Stimulated activated CD4-positive, alpha-beta T cell treated with anti-CD3 and anti-CD28 coated beads, Interleukin-12 subunit alpha, Interleukin-12 subunit beta, amount 100 ng/mL, for 4 hours (primary cell): ENCODE data around the gene UBE2E1.
"Not testable (repeated sequence)": the region's sequence is repeated elsewhere in the genome, so short reads cannot be mapped to it uniquely, and the experiment has no call there.

Experiments used
- DNase-seq: peaks from one replicate; pipeline ENCODE4 v3.0.0-alpha.2; 2020

UBE2E1 gene

DNA sequence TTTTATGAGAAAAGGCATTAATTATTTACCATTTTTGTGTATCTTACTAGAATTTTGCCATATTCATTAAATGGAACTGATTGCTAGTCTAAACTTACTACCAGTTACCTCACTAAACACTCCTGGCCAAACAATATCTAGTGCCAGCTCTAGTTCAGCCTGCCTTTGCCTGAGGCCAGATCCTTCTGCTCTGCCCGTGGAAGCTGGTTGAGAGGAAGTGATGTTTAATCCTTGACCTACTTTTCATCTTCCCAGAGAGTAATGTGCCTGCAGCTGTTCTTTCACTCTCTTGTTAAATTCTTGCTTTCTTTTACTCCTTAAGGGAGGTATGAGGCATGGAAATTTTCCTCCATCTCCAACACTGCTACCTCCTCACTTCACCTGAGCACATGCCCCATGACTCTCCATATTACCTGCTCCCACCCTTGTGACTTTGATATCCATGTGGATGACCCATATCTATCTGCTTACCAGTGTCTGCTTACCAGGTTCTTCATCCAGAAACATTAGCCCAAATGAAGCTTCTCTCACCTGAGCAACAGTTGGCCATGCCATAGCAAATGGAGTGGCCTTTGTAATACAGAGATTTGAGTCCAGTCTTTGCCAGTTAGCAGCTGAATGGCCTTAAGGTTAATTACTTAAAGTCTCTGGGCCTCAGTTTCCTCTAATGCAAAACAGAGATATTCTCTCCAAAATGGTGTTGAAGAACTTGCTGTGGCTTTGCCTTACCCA, 53.4 kb downstream of the UBE2E1 start:
- no peak for DNase-seq

DNA sequence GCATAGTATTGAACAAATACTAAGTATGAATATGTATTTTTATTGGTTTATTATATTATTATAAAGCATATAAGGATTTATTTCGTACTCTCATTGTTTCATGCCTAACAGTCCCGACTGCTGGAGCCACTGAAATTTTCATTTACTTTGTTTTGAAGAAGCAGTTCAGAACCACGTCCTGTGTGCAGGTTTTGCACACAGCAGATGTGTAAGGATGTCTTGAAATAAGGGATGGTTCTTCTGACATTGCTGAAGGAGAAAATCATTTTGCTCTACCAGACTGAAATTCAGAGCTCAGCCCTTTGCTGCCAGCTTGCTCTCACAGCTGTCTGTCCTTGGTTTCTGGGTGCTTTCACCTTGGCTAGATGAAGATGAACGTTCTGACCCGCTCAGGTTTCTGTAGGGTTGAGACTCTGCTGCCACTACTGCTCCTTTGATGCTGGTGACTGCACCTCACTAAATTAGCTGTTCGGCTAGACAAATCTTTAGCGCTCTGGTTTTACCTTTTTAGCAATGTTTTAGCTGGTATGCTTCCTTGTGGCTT, 54.2 kb downstream of the UBE2E1 start:
- no peak for DNase-seq

DNA sequence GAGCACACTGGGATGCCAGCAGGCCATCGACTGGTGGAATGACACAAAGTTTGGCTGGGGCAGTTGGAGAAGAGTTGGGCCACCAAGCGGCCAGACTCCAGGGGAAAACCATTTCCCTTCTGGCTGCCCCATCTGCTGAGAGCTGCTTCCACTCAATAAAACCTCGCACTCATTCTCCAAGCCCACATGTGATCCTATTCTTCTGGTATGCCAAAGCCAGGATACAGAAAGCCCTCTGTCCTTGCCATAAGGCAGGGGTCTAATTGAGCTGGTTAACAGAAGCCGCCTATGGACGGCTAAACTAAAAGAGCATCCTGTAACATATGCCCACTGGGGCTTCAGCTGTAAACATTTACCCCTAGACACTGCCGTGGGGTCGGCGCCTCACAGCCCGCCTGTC, 55.9 kb downstream of the UBE2E1 start:
- DNase-seq = no peak

DNA sequence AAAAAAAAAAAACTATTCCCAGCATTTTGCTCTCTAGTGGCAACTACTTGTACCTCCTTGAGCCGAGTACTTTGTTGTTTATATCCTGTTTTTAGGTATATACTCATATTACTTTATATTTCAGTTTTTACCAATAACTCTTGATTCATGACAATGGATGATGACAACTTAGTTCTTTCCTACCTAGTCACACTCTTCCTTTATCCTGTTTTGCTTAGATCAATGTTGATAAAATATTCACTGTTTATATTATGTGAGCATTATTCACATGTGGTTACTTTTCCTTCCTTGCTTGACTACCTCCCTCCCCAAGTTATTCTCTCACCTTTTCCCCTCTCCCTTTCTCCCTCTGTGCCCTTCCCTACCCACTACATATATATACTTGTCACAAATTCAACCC, 57.3 kb downstream of the UBE2E1 start:
- no peak for DNase-seq

DNA sequence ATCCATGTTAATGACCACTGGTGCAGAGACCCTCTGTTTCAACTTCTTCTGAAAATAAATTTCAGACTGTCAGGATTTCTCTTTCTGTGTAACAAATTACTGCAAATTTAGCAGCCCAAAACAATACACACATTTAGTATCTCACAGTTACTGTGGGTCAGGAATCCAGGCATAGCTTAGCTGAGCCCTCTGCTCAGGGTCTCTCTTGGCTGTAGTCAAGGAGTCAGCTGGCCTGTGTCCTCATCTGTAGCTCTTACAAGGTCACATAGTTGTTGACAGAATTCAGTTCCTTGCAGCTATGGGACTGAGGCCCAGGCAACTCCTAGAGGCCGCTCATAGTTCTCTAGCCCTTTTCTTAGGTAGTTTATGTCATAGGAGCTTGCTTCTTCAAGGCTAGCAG, 59.2 kb downstream of the UBE2E1 start:
- DNase-seq = no peak

DNA sequence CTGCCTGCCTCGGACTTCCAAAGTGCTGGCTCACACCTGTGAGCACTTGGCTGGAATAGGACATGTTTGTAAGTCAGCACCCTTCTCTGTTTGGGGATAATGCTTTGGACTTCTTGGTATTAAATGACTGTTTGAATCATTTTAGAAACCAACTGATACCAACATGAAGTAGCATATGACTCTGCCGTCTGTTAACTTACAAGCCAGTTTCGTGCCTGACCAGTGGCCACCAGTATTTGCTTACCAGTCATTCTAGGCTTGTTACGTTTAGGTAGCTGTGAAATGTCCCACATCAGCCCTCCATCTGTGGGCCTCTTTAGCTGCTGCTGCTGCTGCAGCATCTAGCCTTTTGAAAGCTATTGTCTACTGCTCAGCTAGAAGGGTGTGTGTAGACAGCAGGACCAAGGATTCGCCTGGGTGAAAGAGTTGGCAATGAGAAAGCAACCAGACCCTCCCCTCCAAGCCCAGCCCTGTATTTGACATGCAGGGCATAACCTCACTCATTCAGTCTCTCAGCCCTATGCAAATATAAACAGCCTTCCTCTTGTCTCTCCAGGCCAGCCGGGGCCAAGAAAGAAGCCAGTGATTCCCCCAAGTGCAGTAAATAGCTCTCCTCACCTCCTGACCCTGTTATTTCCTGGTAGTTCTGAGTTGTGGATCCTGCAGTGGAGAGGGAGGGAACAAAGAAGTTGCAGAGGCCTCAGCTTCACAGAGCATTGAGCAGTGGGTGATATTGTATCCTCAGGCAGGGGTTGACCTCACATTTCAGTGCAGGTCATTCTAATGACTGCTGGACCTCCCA, 60.0 kb downstream of the UBE2E1 start:
- no peak for DNase-seq

DNA sequence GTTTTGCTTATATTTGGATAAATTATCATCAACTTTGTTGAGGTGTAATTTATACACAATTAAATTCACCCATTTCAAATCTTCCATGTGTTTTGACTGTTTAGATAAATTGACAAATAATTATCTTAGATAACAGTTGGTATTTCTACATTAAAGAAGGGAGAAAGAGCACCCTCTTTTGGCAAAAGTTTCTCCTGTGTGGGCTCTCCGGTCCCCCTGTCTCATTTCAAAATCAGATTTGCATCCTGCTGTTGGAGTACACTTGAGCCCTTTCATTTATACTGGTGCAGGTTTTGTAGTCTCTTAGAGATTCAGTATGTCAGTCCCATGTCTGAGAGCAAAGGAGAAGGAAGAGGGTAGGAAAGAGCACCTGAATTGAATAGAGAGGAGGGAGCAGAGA, 61.6 kb downstream of the UBE2E1 start:
- DNase-seq = no peak

DNA sequence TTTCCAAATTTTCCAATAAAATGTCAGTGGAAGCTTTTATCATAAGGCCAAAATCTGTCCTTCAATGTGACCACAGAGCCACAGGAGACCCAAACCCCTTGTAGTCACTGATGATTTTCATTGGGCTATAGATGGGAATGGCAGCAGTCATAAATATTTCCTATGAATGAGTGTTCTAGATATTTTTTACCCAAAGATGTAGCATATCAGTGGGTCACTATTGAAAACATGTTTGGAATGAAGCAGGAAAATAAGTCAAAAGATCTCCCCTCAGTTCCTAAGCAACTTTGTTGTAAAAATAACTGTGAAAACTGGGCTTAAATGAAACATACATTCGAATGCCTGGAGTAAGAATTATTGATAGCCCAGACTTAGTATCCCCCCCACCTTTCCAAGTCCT, 62.1 kb downstream of the UBE2E1 start:
- DNase-seq = no peak

DNA sequence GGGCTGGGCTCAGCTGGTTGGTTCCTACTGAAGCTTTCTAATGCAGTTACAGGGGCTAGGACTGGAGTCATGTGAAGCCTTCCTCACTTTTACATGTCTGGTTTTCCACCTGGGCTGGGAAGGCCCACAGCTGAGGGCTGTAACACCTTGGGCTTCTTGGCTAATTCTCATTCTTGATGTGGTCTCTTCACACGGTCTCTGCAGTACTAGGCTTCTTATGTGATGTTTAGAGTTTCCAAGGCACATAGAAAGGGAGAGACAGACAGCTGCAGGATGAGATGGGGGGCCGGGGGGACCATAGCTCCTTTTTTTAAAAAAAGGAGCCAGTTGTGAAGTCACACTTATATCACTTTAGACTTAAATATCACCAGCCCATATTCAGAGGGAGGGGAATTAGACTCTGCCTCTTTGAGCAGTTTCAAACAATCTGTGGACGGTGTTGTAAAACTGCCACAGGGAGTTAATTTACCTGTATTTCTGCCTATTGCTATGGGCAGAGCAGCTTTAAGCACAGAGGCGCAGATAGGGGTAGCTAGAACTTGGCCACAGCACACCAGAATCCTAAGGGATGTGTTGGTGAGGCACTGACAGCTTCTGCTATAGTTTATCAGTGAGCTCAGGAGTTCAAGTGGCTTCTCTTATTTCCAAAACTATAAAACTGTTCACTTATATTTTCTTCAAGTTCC, 64.4 kb downstream of the UBE2E1 start:
- DNase-seq = no peak

DNA sequence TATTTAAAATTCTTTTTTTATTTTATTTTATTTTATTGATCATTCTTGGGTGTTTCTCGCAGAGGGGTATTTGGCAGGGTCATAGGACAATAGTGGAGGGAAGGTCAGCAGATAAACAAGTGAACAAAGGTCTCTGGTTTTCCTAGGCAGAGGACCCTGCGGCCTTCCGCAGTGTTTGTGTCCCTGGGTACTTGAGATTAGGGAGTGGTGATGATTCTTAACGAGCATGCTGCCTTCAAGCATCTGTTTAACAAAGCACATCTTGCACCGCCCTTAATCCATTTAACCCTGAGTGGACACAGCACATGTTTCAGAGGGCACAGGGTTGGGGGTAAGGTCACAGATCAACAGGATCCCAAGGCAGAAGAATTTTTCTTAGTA, 64.9 kb downstream of the UBE2E1 start:
- not testable (repeated sequence) for DNase-seq

DNA sequence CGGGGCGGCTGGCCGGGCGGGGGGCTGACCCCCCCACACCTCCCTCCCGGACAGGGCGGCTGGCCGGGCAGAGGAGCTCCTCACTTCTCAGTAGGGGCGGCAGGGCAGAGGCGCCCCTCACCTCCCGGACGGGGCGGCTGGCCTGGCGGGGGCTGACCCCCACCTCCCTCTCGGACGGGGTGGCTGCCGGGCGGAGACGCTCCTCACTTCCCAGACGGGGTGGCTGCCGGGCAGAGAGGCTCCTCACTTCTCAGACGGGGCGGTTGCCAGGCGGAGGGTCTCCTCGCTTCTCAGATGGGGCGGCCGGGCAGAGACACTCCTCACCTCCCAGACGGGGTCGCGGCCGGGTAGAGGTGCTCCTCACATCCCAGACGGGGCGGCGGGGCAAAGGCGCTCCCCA, 65.6 kb downstream of the UBE2E1 start:
- DNase-seq = not testable (repeated sequence)

DNA sequence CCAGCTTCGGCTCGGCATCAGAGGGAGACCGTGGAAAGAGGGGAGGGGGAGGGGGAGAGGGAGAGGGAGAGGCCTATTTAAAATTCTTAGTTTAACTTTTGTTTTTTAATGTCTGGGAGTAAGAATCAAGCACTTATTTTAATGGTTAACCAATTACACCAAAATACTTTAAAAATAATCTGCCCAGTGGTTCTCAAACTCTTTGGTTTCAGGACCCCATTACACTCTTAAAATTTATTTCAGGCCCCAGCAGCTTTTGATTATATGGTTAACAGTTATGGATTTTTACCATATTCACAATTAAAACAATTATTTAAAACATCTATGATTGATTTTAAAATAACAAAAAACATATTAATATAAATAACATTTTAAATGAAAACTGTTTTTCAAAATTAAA, 66.6 kb downstream of the UBE2E1 start:
- DNase-seq = no peak

DNA sequence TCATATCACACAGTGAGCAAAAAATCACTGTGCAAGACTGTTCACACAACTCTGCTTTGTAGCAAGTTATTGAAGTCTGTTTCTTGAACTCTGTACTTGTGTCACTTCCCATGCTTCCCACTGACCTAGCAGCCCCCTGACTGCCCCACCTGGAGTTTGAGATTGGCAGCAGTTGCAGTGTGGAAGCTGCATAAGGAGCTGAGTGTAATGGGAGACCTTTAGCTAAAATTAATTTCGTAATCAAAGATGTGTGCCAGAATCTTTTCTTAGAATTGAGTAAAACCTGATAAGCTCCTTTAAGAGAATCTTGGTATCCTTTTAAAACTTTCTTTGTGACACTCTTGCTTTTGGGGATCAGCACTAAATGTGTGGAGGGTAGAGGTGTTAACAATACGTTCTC, 68.2 kb downstream of the UBE2E1 start:
- DNase-seq = no peak

DNA sequence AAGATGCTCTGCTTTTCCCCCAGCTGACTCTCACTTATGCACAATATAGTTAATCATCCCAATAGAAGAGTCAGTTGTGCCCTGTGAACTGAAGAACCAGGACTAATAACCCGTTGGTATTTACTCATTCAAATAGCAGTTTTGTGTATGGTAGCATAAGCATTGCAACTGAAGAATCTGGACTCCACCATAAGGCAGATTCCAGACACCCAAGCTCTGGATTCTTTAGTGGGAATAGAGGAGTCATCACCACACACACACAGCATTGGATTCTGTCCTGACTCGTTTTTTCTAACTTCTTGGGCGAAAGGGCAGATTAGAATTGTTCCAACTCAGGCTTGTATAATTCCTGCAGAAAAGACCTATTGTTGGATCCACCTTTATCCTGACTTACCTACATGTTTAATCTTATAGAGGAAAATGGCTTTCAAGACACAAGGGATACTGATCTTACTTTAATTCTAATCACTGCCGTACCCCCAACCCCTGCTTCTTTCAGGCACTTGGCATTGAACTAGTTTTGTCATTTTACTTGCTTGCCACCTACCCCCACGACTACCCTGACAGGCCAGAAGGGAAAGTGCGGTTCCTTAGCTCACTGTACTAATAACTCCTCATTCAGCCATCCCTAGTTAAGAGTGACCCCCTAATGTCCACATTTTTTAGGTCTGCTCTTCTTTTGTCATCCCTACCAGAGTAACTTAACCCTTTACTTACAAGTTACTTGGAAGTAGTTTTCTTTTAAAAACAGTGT, 68.8 kb downstream of the UBE2E1 start:
- DNase-seq = no peak

DNA sequence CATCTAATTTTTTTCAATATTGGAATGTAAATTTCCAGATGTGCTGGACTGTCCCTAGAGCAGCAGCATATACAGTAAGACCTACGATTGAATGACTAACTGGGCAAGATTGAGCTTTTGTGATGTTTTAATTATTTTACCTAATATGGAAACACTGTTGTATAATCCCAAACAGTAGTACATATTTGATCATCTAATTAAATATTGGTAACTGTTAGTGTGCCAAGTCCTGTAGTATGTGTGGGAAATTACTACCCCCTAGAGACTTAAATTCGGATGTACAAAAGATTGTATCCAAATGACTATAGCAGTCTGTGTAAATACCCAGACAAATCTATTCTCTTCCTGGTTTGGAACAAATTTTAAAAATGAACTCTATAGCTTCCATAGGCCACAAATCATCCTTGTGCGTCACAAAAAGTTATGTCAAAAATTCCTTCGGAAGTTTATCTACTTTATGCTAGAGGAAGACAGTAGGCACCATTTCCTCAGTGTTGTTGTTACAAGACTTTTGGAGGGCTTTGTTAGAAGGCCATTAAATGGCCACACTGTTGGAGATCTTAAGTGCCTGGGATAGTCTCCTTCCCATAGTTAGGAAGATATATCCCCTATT, 69.5 kb downstream of the UBE2E1 start:
- no peak for DNase-seq

DNA sequence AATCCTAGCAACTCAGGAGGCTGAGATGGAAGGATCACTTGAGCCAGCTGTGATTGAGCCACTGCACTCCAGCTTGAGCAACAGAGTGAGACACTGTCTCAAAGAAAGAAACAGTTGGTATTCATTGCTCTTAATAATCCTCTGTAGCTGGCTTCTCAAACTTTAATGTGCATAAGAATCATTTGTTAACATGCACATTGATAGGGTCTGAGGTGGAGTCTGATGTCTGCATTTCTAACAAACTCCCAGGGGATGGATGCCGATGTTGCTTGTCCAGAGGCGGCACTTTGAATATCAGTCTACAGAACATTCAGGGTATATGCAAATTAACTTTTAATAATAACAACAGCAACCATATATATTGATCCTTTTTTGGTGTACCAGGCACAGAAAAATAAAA, 71.2 kb downstream of the UBE2E1 start:
- no peak for DNase-seq

DNA sequence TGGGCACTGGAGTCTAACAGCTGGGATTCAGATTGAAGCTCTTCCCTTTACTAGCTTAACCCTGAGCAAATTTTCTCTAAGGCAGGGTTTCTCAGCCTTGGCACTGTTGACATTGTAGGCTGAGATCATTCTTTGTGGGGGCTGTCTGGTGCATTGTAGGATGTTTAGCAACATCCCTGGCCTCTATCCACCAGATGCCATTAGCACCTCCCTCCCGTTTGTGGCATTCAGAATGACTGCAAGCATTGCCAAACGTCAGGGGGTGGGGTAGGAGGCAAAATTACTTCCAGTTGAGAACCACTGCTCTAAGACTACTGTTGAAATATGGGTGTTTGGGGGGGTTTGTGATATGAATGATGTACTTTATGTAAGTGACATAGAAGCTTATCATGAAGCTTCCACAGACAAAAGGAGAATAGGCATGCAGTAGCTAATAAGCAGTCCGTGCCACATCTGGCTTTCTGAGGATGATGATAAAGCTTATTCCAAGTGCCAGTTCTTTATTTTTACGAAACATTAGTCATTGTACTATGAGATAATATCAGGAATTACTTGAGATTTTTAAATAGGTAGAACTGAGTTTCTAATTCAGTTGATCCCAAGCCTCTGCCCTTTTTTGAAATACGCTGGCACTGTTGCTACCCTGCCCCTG, 71.7 kb downstream of the UBE2E1 start:
- no peak for DNase-seq

DNA sequence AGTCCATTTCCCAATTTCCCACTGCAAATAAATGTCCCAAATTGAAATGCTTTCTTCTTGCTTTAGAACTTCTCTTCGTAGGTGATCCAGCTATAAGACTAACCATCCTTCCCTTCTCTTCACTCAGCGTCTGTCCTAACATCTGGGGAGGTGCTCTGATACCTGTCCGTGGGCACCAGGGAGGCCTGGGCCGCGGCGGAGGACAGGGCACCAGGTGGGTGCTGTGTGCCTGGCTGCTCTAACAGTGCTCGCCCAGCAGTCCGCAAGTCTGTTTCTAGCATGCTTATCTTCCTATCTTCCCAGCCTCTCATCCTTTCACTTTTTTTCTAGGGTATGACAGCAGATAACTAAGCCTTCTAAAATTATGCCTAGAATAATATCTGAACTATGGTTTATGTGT, 73.7 kb downstream of the UBE2E1 start:
- no peak for DNase-seq

DNA sequence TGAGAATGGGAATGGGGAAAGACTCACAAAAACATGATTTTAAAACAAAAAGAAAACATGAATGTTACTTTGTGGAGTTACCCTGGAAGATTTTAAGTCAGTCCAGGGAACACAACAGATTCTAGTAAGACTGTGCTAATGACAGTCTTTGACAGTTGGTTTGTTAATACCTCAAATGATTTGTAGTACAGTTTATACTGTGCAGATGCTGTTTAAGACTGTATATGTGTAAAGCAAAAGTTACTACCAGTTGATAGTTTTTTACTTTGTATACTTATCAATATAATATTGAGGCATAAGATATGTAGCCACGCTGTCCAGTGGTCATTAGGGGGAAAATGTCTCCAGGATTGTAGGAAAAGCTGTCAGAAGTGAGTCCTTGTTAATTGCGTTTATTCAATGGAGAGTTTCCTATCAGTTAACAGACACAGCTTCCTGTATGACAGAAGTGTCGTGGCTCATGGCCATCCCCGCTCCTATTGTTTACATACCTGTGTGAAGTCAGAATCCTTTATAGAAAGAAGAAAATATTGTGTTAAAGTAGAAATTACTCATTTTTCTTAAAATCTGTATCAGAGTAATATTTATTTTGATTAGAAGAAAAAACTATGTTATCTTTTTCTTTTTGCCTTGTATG, 75.1 kb downstream of the UBE2E1 start:
- DNase-seq = no peak

DNA sequence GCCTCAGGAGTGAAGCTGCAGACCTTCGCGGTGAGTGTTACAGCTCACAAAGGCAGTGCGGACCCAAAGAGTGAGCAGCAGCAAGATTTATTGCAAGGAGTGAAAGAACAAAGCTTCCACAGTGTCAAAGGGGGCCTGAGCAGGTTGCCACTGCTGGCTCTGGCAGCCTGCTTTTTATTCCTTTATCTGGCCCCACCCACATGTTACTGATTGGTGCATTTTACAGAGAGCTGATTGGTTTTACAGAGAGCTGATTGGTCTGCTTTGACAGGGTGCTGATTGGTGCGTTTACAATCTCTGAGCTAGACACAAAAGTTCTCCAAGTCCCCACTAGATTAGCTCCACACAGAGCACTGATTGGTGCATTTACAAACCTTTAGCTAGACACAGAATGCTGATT, 76.2 kb downstream of the UBE2E1 start:
- not testable (repeated sequence) for DNase-seq

DNA sequence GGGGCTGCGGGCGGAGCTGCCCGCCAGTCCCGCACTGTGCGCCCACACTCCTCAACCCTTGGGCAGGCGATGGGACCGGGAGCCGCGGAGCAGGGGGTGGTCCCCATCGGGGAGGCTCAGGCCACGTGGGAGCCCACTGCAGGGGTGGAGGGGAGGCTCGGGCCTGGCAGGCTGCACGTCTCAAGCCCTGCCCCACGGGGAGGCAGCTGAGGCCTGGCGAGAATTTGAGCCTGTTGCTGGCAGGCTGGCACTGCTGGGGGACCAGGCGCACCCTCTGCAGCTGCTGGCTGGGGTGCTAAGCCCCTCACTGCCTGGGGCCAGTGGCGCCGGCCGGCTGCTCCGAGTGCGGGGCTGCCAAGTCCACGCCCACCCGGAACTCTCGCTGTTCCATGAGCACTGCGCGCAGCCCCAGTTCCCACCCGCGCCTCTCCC, 76.7 kb downstream of the UBE2E1 start:
- DNase-seq = no peak
